Measurements from ENCODE around the gene ZNF84. TPM values are rescaled to one million over a fixed set of nuclear protein-coding genes. Genes with fewer than 3 reads are reported as not detected.
A peak's percentile ranks its signal among the peaks of the same experiment; 100 is the strongest.

The ZNF84 gene
- total RNA-seq, 3 donors from 2014 or later = 14.1 to 35.2 (median 21.3) TPM

DNA sequence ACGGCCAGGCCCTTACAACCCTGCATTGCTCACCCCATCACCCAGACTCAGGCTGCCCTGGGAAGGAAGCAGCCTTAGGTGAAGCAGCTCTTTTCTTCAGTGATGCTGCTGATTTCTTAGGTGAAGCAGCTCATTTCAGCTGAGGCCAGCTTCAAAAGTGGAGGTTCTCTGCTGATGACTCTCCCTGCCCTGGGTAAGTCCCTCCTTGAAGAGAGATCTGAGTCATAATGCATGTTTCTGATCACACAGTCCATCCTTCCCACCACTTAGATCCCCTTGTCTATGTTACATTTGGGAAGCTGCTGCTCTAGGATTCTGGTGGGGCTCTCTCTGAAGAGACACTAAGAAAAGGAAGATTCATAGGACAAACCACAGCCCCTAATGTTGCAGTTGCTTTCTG, 26.2 kb downstream of the ZNF84 start:
- no peaks in the 10 kb centered on the region for H3K36me3 ChIP-seq (ENCODE audit: low read depth)
- no peaks in the 10 kb centered on the region for H3K4me1 ChIP-seq (ENCODE audit: low read depth)
- no peak for ATAC-seq
- H3K9me3 ChIP-seq = peaks cover 98% of the 10 kb centered on the region
- no peak for DNase-seq
- intact Hi-C loops (cut with DNase I, micrococcal nuclease) = no loop called here
- H3K4me3 ChIP-seq = no peak overlapping the region
- TF ChIP-seq, protein P1, sequence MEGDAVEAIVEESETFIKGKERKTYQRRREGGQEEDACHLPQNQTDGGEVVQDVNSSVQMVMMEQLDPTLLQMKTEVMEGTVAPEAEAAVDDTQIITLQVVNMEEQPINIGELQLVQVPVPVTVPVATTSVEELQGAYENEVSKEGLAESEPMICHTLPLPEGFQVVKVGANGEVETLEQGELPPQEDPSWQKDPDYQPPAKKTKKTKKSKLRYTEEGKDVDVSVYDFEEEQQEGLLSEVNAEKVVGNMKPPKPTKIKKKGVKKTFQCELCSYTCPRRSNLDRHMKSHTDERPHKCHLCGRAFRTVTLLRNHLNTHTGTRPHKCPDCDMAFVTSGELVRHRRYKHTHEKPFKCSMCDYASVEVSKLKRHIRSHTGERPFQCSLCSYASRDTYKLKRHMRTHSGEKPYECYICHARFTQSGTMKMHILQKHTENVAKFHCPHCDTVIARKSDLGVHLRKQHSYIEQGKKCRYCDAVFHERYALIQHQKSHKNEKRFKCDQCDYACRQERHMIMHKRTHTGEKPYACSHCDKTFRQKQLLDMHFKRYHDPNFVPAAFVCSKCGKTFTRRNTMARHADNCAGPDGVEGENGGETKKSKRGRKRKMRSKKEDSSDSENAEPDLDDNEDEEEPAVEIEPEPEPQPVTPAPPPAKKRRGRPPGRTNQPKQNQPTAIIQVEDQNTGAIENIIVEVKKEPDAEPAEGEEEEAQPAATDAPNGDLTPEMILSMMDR (IDR thresholded peaks at IDR 0.05) = no peak

DNA sequence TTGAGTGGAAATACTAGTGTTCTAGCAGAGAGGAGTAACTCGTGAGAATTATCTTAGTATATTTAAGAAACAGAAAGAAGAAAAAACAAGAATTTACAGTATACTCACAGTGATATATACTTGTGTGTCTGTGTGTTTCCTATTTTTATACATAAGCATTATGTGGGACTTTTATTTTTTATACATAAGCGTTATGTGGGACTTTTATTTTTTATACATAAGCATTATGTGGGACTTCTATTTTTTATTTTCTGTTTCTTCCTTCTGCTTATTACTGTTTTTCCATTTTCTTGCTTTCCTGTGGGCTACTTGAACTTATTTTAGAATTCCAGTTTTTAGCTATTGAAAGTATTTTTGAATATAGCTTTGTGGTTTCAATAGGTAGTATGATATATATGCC, 36.5 kb downstream of the ZNF84 start:
- DNase-seq = no peak
- ATAC-seq = no peak
- Histone ChIP-seq H3K9me3 (peaks cover 97% of the 10 kb centered on the region), H3K4me3 (no peak overlapping the region), H3K4me1 (ENCODE audit: low read depth) (no peaks in the 10 kb centered on the region), H3K36me3 (ENCODE audit: low read depth) (no peaks in the 10 kb centered on the region)
- TF ChIP-seq, protein P1 (IDR thresholded peaks at IDR 0.05) = no peak
- intact Hi-C loops (cut with DNase I, micrococcal nuclease) = no loop called here

- ATAC-seq = peak; percentile 91
- intact Hi-C loops (cut with DNase I, micrococcal nuclease) = loop anchor here in 1 of 2 donors (2.0 kb wide), 1 partner anchor 51 kb away; the partner anchor contains the start of genes ZNF10 and ZNF891
Measured at GRCh38 chr12:133080026-133080367, 42.7 kb downstream of the ZNF84 start.

GRCh38 chr12:133080368-133081158, 43.3 kb downstream of the ZNF84 start, which contains the start of gene ZNF140:
ZNF140 (plus strand) TSS chr12:133080923; CDS start chr12:133081321, 398 bp downstream.
- Histone ChIP-seq H3K4me3 (peak within 1 kb of the TSS; percentile 59), H3K4me1 (ENCODE audit: low read depth) (no peaks in the 10 kb centered on the region), H3K9me3 (peaks cover 81% of the 10 kb centered on the region), H3K36me3 (ENCODE audit: low read depth) (peaks cover 20% of the 10 kb centered on the region)
- intact Hi-C loops (cut with DNase I, micrococcal nuclease) = loop anchor here in 1 of 2 donors (2.0 kb wide), 1 partner anchor 50 kb away; the partner anchor contains the start of genes ZNF10 and ZNF891
- TF ChIP-seq, protein P1 (IDR thresholded peaks at IDR 0.05) = peak; percentile 5
- DNase-seq = peak; percentile 96 to 97 (median 96)
- ATAC-seq = peak; percentile 85

More at GRCh38 chr12:133080026-133080367, 42.7 kb downstream of the ZNF84 start:
- H3K4me3 ChIP-seq = peak overlapping the region; percentile 59
- TF ChIP-seq, protein P1 (IDR thresholded peaks at IDR 0.05) = no peak
- peaks cover 14% of the 10 kb centered on the region for H3K36me3 ChIP-seq (ENCODE audit: low read depth)
- H3K4me1 ChIP-seq (ENCODE audit: low read depth) = no peaks in the 10 kb centered on the region
- peaks cover 81% of the 10 kb centered on the region for H3K9me3 ChIP-seq
- peak; percentile 97 to 99 (median 97) for DNase-seq

- Histone ChIP-seq H3K36me3 (ENCODE audit: low read depth) (peaks cover 27% of the 10 kb centered on the region), H3K4me1 (ENCODE audit: low read depth) (no peaks in the 10 kb centered on the region), H3K9me3 (peaks cover 81% of the 10 kb centered on the region), H3K4me3 (peak overlapping the region; percentile 59)
- intact Hi-C loops (cut with DNase I, micrococcal nuclease) = loop anchor here in 1 of 2 donors (2.0 kb wide), 1 partner anchor 50 kb away; the partner anchor contains the start of genes ZNF10 and ZNF891
- TF ChIP-seq, protein P1 (IDR thresholded peaks at IDR 0.05) = no peak
- DNase-seq (peak in 2 of 3 donors; percentile 29 to 35), ATAC-seq (no peak)
Measured at GRCh38 chr12:133081159-133081780, 44.0 kb downstream of the ZNF84 start.

All from mucosa of descending colon (tissue), 3 donors.